ENCODE results near the gene MTCL3.

GRCh38 chr6:127514179-127514772 lies 4.9 kb downstream of the MTCL3 start:
- TF ChIP-seq CTCF (IDR thresholded peaks at IDR 0.05; ENCODE audit: low read depth, low read length, missing input control): no peak
- no peak for TF ChIP-seq GABPA (IDR thresholded peaks at IDR 0.05 in 1 of 2, conservative IDR thresholded peaks at IDR 0.05 in 1 of 2)
- TF ChIP-seq MAX (IDR thresholded peaks at IDR 0.05): no peak
- TF ChIP-seq RXRA (IDR thresholded peaks at IDR 0.05): no peak
- TF ChIP-seq YY1 (IDR thresholded peaks at IDR 0.05): no peak
- TF ChIP-seq TAF1 (conservative IDR thresholded peaks at IDR 0.05): no peak
- no peak for TF ChIP-seq ATF3 (IDR thresholded peaks at IDR 0.05)
- no peak for TF ChIP-seq ZBTB33 (IDR thresholded peaks at IDR 0.05)
- no peak for TF ChIP-seq EGR1 (IDR thresholded peaks at IDR 0.05; ENCODE audit: low read depth in 2 of 2)
- TF ChIP-seq RAD21 (IDR thresholded peaks at IDR 0.05): no peak
- TF ChIP-seq FOXA2 (IDR thresholded peaks at IDR 0.05): no peak
- TF ChIP-seq JUND (IDR thresholded peaks at IDR 0.05): no peak
- TF ChIP-seq SP1 (IDR thresholded peaks at IDR 0.05): no peak
- no peak for TF ChIP-seq HNF4G (IDR thresholded peaks at IDR 0.05)
